Measurements from ENCODE around the gene SSBP2.
"Not testable (repeated sequence)": the region's sequence is repeated elsewhere in the genome, so short reads cannot be mapped to it uniquely, and the experiment has no call there.

Gene SSBP2

DNA sequence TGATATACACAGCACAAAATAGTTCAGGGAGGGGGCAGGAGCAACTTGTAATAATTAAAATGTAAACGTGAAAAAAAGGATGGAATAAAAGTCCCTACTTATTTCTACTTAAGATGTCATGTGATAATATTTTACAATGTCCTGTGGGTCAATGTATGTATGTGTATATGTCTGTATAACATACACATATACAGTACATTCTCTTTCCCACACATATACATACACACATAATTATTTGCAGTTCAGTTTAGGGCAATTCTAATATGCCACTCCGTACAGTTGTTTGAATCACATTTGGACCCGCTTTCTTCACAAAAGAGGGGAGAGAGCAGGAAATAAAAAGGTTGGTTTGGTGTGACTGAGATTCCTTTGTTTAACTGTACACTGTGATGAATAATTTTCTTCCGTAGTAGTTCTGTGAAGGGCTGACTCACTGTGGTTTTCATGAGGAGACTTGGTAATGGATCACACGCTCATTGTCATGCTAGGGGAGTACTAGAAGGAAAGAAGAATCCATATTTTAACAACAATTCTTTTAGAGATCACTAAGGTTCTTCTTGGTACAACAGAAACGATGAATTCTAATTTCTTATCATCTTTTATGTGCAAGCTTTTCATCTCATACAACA, 330.7 kb downstream of the SSBP2 start:
- peak; percentile 91 for DNase-seq

- no peak for DNase-seq
Observed at GRCh38 chr5:81418606-81419005, 332.3 kb downstream of the SSBP2 start.

DNA sequence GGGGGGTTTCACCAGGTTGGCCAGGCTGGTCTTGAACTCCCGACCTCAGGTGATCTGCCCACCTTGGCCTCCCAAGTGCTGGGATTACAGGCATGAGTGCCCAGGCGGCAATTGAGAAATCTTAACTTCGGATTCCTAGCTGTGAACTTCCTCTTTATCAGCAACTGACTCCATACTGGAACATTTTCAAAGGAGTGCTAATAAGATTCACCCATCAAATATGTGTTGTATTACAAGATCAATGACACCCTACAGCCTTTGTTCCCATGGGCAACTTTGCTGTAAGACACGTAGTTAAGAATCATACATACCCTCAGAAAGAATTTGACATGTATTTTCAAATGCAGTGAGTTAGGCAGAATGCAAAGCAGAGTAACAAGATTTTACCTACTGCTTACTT, 333.8 kb downstream of the SSBP2 start:
- DNase-seq = no peak

DNA sequence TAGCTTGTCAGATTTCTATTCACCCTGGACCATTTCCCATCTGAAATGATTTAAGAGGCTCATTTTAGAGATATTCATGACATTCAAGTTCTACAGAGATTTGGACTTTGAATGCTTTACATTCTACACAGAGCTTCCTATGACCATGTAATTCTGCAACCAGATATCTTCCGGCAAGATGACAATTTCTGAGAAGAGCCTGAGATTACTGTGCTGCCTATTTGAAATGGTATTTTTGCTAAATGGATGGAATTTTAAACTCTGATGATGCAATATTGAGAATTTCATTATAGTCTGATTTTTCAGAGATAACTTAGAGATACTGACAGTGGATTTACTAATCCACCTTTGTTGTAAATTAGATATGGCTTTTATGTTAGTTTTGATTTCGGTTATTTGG, 341.0 kb downstream of the SSBP2 start:
- peak; percentile 78 for DNase-seq

DNA sequence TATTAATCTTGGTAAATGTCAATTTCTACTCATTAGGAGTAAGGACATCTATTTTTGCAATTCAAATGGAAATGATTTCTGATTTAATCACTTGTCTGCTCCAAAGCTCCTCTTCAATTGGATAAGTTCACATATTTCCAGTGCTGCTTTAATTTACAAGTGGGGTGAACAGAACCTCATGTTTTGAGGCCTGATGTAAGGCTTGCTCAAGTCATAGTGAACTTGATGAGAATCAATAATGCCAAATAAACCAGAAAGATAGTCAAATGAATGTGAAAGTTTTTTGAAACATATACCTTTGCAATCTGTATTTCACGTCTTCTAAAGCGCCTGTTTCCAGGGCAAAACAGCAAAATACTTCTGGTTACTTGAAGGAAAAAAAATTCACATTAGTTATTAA, 341.5 kb downstream of the SSBP2 start:
- no peak for DNase-seq

DNA sequence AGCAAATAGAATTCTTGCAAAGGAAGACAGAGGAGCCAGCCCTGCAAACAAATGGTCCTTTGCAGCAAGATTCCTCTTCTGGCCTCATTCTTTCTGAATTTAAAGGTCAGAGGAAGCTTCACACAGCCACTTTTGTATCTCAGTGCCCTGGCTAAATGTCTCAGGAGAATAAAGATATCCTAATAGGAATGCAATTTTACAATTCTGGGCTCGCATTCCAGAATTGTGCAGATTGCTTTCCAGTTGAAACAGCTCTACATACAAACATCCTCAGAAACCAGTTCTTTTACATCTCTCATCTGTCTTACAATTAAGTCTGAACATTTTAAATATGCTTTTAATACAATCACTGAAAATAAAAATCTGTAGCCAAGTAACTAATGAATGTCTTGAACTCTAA, 342.4 kb downstream of the SSBP2 start:
- no peak for DNase-seq

GRCh38 chr5:81407811-81408210, 343.1 kb downstream of the SSBP2 start:
- DNase-seq = not testable (repeated sequence)

- no peak for DNase-seq
Observed at GRCh38 chr5:81405126-81405891, 345.6 kb downstream of the SSBP2 start.

- no peak for DNase-seq
Observed at GRCh38 chr5:81402192-81402930, 348.5 kb downstream of the SSBP2 start.

- DNase-seq = no peak
Observed at GRCh38 chr5:81401266-81401665, 349.6 kb downstream of the SSBP2 start.

GRCh38 chr5:81400375-81400774, 350.5 kb downstream of the SSBP2 start:
- no peak for DNase-seq

- DNase-seq = no peak
Observed at GRCh38 chr5:81398741-81399140, 352.2 kb downstream of the SSBP2 start.

DNA sequence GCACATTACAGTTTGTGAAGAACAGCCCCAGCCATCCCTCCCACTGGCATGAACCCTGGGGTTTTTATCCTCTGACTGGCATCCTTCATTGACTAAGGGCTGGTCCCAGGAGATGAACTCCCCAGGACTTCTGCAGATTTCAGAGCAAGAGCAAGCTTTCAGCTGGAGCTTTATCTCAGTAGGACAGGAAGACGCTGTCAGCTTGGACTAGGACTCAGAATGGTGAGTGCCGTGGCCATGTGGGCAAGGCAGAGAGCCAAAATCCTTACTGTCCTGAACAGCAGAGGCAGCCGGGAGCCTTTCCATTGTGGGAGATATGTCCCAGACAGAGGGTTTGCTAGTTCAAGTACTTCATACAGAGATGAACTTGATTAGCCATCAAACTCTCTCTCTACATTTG, 353.7 kb downstream of the SSBP2 start:
- DNase-seq = no peak

DNA sequence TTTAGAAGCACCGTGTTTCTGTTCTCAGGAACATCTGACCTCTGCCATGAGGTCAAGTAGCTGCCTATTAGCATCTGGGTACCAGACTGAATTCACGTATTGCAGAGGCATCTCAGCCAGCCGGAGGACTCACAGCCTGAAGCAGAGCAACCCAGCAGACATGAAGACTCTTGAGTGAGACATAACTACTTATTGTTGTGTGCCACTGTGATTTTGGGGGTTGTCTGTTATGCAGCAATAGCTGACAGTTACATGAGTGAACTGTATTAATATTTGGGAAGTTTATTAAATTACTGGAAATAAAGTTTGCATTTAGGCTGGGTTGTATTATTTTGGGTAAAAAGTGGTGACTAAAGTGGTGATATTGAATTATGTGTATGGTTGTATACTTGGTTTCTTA, 355.6 kb downstream of the SSBP2 start:
- no peak for DNase-seq

GRCh38 chr5:81393783-81394718, 356.8 kb downstream of the SSBP2 start, which contains the start of gene ACOT12:
ACOT12 (minus strand) TSS chr5:81394134; CDS start chr5:81394114, 20 bp downstream.
- DNase-seq = no peak

DNA sequence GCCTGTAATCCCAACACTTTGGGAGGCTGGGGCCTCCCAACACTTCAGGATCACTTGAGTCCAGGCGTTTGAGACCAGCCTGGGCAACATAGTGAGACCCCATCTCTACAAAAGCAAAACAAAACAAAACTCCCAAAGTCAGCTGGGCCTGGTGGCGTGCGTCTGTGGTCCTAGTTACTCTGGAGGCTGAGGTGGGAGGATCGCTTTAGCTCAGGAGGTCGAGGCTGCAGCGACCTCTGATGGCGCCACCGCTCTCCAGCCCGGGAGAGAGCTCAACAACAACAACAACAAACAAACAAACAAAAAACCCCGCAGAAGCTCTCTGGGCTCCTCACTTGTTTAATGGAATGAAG, 357.5 kb downstream of the SSBP2 start:
- no peak for DNase-seq

DNA sequence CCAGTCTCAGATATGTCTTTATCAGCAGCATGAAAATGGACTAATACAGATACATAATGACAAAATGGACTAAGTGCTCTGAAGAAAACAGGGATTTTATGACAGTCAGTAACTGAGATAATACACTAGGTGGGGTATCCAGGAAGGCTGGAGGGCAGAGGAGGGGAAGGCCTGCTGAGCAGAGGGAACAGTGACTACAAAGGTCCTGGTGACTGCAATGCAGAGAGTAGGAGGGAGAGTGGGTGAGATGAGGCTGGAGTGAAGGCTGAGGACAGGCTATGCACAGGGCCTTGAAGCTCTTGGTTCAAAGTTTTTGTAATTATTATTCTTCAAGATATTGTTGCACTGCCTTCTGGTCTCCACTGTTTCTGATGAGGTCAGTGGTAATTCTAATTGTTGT, 361.9 kb downstream of the SSBP2 start:
- DNase-seq = no peak

DNA sequence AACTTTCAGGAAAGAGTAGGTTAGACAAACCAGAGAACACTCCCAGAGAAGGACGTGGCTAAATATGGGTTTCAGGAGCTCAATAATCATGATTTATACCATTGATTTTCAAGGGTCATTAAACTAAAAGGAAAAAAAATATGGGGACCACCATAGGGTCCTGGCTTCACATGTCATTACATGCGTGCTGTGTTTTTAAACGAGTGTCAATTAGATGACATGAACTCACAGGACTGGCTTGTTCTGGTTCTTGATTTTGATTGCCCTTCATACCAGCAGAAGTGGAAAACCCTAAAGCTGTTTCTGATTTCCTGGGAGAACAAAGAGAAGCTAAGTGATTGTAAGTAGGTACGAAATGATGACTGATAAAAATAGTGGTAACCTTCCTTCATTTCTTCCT, 362.7 kb downstream of the SSBP2 start:
- no peak for DNase-seq

GRCh38 chr5:81383867-81384266, 367.0 kb downstream of the SSBP2 start:
- DNase-seq = no peak

DNA sequence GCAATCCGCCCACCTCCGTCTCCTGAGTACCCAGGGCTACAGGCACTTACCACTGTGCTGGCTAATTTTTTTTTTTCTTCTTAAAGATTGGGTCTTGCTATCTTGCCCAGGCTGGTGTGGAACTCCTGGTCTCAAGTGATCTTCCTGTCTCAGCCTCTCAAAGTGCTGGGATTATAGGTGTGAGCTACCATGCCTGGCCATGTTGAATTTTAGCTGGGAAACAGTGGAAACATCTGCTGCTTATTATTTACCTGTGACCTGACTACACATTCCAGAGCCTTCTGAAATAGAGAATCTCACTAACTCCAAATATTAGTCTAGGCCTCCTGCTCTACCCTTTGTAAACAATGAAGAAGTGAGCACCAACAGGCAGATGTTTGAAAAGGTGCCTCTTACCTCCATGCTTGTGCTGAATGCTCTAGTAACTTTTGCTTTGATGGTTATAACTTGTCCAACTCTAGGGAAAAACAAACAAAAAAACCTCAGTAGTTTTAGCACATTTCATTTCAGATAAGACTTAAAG, 379.5 kb downstream of the SSBP2 start:
- no peak for DNase-seq

- DNase-seq = no peak
Observed at GRCh38 chr5:81370912-81371311, 380.0 kb downstream of the SSBP2 start.

DNA sequence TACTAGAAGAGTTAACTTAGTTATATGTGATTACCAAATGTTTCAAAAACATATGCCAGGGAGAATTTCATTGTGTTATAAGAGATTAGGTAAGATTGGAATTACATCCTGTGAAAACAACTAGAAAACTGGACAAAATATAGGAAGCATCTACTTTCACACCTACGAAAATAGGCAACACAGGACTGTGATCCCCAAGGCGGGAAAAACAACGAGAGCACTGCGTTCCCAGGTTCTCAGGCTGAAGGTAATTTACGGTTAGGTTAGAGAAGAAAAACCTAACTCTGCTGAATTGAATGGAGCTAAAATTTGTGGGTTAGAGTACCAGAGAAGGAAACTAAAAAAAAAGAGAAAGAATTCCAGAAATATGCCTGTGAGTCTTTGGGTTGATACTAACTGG, 385.4 kb downstream of the SSBP2 start:
- DNase-seq = no peak

Measured in activated CD4-positive, alpha-beta T cell treated with anti-CD3 and anti-CD28 coated beads, Interleukin-2, amount 50 U/mL, for 16 hours (primary cell).